Activated CD8-positive, alpha-beta memory T cell treated with anti-CD3 and anti-CD28 coated beads for 24 hours (primary cell): ENCODE data around the gene LRP6.

ENCODE experiments used
- DNase-seq: peaks from one replicate; pipeline ENCODE4 v3.0.0-alpha.2; 2020

Gene LRP6

DNA sequence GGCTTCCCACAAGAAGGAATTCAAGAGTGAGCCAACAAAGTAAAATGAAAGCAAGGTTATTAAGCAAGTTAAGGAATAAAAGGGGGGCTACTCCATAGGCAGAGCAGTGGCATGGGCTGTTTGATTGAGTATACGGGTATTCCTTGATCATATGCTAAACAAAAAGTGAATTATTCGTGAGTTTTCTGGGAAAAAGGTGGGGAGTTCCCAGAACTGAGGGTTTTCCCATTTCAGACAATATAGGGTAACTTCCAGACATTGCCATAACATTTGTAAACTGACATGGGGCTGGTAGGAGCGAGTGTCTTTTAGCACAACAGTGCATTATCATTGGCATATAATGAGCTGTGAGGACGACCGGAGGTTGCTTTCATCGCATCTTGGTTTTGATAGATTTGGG is 198.1 kb downstream of the LRP6 start:
- DNase-seq: no peak
